ENCODE measurements around the gene DFFB.
A peak's percentile ranks its signal among the peaks of the same experiment; 100 is the strongest.

The DFFB gene

GRCh38 chr1:3834701-3835100 lies 22.6 kb upstream of the DFFB start:
- DNase-seq: no peak

GRCh38 chr1:3836421-3836820 lies 20.9 kb upstream of the DFFB start:
- no peak for DNase-seq

GRCh38 chr1:3837200-3837599 lies 20.1 kb upstream of the DFFB start:
- no peak for DNase-seq

GRCh38 chr1:3837685-3838084 lies 19.6 kb upstream of the DFFB start:
- DNase-seq: no peak

- DNase-seq: no peak
Measured at GRCh38 chr1:3838788-3839187, 18.5 kb upstream of the DFFB start.

GRCh38 chr1:3841491-3841890 lies 15.8 kb upstream of the DFFB start:
- no peak for DNase-seq

GRCh38 chr1:3842912-3843311 lies 14.4 kb upstream of the DFFB start:
- DNase-seq: no peak

GRCh38 chr1:3846541-3846940 lies 10.7 kb upstream of the DFFB start:
- DNase-seq: no peak

GRCh38 chr1:3847081-3847480 lies 10.2 kb upstream of the DFFB start:
- DNase-seq: no peak

- DNase-seq: no peak
Measured at GRCh38 chr1:3850857-3851256, 6.4 kb upstream of the DFFB start.

GRCh38 chr1:3851292-3851691 lies 6.0 kb upstream of the DFFB start:
- DNase-seq: no peak

- DNase-seq: no peak
Measured at GRCh38 chr1:3852091-3852490, 5.2 kb upstream of the DFFB start.

- no peak for DNase-seq
Measured at GRCh38 chr1:3852711-3853485, 4.4 kb upstream of the DFFB start.

- DNase-seq: no peak
Measured at GRCh38 chr1:3857791-3858129, 484 bp downstream of the DFFB start.

- peak; percentile 6 to 21 for DNase-seq
Measured at GRCh38 chr1:3858231-3858981, 1.1 kb downstream of the DFFB start.

- no peak for DNase-seq
Measured at GRCh38 chr1:3863231-3863935, 6.1 kb downstream of the DFFB start.

GRCh38 chr1:3864884-3865283 lies 7.6 kb downstream of the DFFB start:
- no peak for DNase-seq

- DNase-seq: no peak
Measured at GRCh38 chr1:3865606-3866160, 8.4 kb downstream of the DFFB start.

GRCh38 chr1:3868464-3869006 lies 11.3 kb downstream of the DFFB start:
- DNase-seq: no peak

GRCh38 chr1:3869751-3870301 lies 12.6 kb downstream of the DFFB start:
- DNase-seq: no peak

- DNase-seq: no peak
Measured at GRCh38 chr1:3871451-3871805, 14.2 kb downstream of the DFFB start.

- no peak for DNase-seq
Measured at GRCh38 chr1:3872546-3872945, 15.3 kb downstream of the DFFB start.

GRCh38 chr1:3874736-3875135 lies 17.5 kb downstream of the DFFB start:
- DNase-seq: no peak
